NCI-H1105 treated with DMSO at 0.1 percent for 48 hours (cell line): ENCODE results near the gene DIDO1.
"Not testable (repeated sequence)": the region's sequence is repeated elsewhere in the genome, so short reads cannot be mapped to it uniquely, and the experiment has no call there.

Experiments
- DNase-seq: peaks from one replicate; lab custom pipeline; 2025; lab: John Stamatoyannopoulos, UW

Gene DIDO1

GRCh38 chr20:62962221-62962879, 36.0 kb upstream of the DIDO1 start:
- no peak for DNase-seq

- DNase-seq = no peak
Measured at GRCh38 chr20:62961799-62962198, 35.5 kb upstream of the DIDO1 start.

DNA sequence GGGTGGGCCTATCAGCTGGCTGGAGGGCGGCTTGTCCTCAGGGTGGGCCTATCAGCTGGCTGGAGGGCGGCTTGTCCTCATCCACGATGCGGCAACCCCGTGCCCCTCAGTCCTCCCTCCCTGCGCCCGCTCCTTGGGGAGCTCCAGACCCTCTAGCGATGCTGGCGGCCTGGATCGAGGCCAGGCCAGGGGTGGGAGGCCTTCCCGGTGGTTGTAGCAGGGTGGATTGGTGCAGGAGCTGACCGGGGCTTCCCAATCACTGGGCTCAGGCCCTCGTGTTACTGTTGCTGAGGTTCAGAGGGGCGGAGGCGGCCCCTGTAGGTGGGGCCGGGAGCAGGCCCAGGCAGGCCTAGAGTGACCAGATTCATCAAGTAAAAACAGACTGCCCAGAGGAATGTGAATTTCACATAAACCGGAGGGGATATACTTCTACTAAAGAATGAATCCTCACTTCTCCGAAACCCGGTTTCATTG, 35.0 kb upstream of the DIDO1 start:
- no peak for DNase-seq

GRCh38 chr20:62960446-62961309, 34.4 kb upstream of the DIDO1 start:
- not testable (repeated sequence) for DNase-seq

DNA sequence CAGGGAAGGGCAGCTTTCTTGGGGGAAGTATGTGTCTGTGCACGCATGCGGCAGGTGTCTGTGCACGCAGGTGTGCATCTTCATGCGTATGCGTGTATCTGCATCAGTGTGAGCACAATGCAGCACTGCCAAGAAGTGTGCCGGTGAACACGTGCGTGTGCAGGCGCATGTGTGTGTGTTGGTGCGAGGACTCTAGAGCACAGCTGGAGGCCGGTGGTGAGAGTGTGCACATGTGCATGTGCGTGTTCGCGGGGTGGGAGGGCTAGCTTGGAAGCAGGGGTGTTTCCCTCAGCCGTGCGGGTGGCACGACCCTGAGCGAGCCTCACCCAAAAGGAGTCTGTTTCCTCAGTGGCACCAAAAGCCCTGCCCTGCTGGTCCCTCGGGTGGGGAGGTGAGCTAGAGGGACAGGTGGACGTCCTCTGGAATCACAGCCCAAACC, 33.7 kb upstream of the DIDO1 start:
- no peak for DNase-seq

DNA sequence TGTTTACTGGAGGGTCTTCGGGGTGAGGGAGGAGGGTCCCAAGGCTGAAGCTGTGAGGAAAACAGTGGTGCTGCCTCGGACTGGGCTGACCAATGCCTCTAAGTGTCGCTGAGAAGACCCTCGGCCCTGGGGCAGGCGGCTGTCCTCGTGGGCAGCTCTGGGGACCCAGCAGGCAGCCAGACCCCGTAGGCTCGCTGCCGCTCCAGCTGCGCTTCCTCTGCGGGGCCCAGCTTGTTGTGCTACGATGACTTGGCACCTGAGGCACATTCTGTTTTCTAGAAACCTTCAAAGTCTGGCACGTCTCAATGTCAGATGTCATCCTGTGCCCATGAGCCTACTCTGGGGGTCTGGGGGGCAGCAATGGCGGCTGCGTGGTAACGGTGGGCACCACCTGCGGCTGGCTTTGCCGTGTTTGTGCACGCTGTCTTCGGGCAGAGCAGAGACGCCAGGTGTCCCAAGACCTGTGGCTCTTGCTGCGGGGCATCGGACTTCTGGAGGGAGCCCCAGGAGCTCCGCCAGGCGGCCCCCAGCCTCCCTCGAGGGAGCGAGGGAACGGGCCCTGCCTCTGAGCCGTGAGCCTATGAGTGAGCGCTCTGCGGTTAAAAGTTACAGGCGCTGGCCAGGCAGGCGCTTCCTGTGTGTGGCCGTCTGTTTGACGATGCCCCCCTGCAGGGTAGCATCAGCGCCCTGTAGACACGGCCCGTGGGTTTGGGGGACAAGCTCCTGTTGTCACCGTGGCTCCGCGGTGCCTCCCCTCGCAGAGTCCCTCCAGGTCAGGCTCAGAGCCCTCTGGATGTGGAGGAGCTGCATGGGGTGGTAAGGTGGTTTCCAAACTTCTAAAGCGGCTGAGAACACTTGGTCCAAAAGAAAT, 33.0 kb upstream of the DIDO1 start:
- DNase-seq = no peak

DNA sequence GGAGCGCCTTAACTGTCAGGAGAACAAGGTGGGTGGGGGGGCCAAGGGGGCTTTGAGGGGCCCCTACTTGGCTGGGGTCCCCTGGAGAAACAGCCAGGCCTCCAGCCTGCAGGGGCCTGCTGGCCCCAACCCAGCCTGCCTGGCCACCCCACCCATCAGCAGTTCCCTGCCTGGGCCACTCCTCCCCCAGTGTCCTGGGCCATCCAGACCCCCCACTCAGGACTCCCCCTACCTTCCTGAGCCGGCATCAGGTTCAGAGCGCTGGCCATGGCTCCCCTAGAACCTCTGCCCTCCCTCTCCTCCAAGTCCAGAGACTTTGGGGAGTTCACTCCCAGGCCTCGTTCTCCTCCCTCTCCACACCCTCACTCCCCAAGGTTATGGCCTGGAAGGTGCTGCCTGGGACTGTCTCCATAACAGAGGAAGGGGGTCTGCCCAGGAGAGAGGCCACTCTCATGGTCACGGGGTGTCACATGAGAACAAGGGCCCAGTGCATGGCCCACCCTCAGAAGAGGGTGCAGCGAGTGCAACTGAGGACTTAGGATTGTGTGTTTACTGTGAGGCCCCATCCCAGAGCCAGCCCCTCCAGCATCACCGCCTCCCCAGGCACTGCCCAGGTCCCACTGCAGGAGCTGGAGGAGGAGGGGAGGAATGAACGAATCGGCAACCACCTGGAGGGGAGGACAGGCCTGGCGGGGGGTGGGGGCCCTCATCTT, 32.2 kb upstream of the DIDO1 start:
- DNase-seq = no peak

GRCh38 chr20:62957136-62958117, 31.1 kb upstream of the DIDO1 start:
- no peak for DNase-seq

GRCh38 chr20:62956387-62957135, 30.3 kb upstream of the DIDO1 start:
- DNase-seq = no peak

- no peak for DNase-seq
Measured at GRCh38 chr20:62955519-62956386, 29.4 kb upstream of the DIDO1 start.

DNA sequence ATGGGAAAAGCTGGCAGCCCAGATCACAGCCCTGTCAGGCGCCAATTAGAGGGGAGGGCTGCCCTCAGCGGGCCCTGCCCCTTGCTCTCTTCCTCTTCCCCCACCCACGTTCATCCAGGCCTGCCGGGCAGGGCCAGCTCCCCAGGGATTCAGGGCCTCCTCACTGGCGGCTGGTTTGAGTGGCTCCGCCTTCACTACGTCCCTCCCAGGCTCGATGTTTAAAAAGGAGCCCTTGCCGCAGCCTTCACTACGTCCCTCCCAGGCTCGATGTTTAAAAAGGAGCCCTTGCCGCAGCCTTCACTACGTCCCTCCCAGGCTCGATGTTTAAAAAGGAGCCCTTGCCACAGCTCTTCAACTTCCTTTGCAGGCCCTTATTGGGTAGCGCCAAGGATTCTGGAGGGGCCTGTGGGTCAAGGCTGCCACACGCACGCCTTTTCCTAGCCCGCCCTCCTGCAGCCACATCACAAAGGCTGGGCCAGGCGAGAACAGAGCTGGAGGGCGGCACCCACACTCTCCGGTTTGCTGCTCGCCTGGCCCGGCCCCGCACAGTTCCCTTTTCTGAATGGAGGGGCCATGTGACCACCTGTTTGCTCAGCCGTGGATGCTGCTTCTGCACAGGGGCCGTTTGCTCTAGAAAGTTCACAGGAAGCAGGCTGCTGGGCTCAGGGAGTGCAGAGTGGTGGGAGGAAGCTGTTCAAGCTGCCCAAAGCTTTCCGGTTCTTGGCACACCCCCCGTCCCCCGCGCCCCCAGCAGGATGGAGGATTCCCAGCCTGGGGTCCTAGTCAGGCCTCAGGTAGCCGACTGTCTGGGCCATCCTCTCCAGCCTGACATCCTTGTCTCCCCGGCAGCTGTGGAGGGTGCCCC, 27.8 kb upstream of the DIDO1 start:
- peak; percentile 87 for DNase-seq

- DNase-seq = no peak
Measured at GRCh38 chr20:62952968-62953838, 26.9 kb upstream of the DIDO1 start.

- no peak for DNase-seq
Measured at GRCh38 chr20:62952373-62952967, 26.2 kb upstream of the DIDO1 start, which contains the start of gene SLC17A9. TSS of gene SLC17A9 (plus strand) at chr20:62952709. CDS start at chr20:62952831, 122 bp downstream.

DNA sequence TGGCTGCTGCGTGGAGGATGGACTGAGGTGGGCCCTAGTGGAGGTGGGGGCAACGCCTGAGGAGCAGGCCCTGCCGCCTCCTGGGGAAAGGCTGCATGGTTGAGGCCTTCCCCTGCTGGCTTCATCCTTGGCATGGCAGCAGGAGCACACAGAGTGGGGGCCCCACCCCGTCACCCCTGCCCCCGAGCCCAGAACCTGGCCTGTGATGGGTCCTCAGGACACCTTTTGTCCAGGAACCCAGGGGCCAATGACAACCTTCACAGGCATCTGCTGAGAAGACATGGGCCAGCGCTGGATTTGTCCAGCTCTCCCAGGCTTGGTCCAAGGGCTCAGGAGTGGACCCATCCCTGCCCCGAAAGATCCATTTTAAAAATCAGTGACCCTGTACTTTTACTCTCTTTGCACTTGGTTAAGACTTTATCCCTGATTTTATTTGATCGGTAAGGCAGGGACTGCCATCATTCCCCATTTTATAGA, 25.6 kb upstream of the DIDO1 start:
- DNase-seq = no peak

- no peak for DNase-seq
Measured at GRCh38 chr20:62951143-62951895, 25.0 kb upstream of the DIDO1 start.
